Stimulated activated CD4-positive, alpha-beta T cell treated with anti-CD3 and anti-CD28 coated beads, TNF-alpha, amount 100 ng/mL, for 48 hours (primary cell): ENCODE measurements around the gene CA5A.
"Not testable (repeated sequence)": the region's sequence is repeated elsewhere in the genome, so short reads cannot be mapped to it uniquely, and the experiment has no call there.

Experiments used
- DNase-seq, 3 donors: peaks; one replicate each; pipeline ENCODE4 v3.0.0-alpha.2; 2020; ENCODE audit warnings: low read depth in 3 of 3

The CA5A gene

GRCh38 chr16:87924041-87924810, 12.1 kb downstream of the CA5A start:
- no peak for DNase-seq

- DNase-seq, result no peak
Measured at GRCh38 chr16:87922250-87922871, 14.0 kb downstream of the CA5A start.

GRCh38 chr16:87921236-87921773, 15.0 kb downstream of the CA5A start:
- DNase-seq, result no peak

GRCh38 chr16:87919681-87919994, 16.7 kb downstream of the CA5A start:
- DNase-seq, result no peak

GRCh38 chr16:87918866-87919680, 17.3 kb downstream of the CA5A start:
- DNase-seq, result no peak

GRCh38 chr16:87918338-87918737, 18.0 kb downstream of the CA5A start:
- no peak for DNase-seq

- no peak for DNase-seq
Measured at GRCh38 chr16:87917503-87917902, 18.8 kb downstream of the CA5A start.

- no peak for DNase-seq
Measured at GRCh38 chr16:87914812-87915211, 21.5 kb downstream of the CA5A start.

- not testable (repeated sequence) for DNase-seq
Measured at GRCh38 chr16:87914021-87914725, 22.2 kb downstream of the CA5A start.

- DNase-seq, result not testable (repeated sequence)
Measured at GRCh38 chr16:87912691-87913090, 23.6 kb downstream of the CA5A start.

- DNase-seq, result not testable (repeated sequence)
Measured at GRCh38 chr16:87911106-87911763, 25.1 kb downstream of the CA5A start.

GRCh38 chr16:87909203-87909935, 27.0 kb downstream of the CA5A start:
- DNase-seq, result peak; percentile 79 to 83 (median 81)

GRCh38 chr16:87908101-87908500, 28.2 kb downstream of the CA5A start:
- DNase-seq, result not testable (repeated sequence)

- not testable (repeated sequence) for DNase-seq
Measured at GRCh38 chr16:87905521-87905920, 30.8 kb downstream of the CA5A start.

GRCh38 chr16:87904963-87905362, 31.4 kb downstream of the CA5A start:
- not testable (repeated sequence) for DNase-seq

- DNase-seq, result not testable (repeated sequence)
Measured at GRCh38 chr16:87900489-87900888, 35.8 kb downstream of the CA5A start.

- DNase-seq, result peak in 1 of 3 donors; percentile 56
Measured at GRCh38 chr16:87897521-87898505, 38.5 kb downstream of the CA5A start.

- DNase-seq, result not testable (repeated sequence)
Measured at GRCh38 chr16:87896924-87897520, 39.3 kb downstream of the CA5A start.
